ENCODE measurements around the gene DPH1. TPM values are rescaled to one million over a fixed set of nuclear protein-coding genes. Genes with fewer than 3 reads are reported as not detected.
A peak's percentile ranks its signal among the peaks of the same experiment; 100 is the strongest.
"Not testable (repeated sequence)": the region's sequence is repeated elsewhere in the genome, so short reads cannot be mapped to it uniquely, and the experiment has no call there.

Gene DPH1
- total RNA-seq, 2 donors from 2014 or later: 36.9 to 40.2 TPM

DNA sequence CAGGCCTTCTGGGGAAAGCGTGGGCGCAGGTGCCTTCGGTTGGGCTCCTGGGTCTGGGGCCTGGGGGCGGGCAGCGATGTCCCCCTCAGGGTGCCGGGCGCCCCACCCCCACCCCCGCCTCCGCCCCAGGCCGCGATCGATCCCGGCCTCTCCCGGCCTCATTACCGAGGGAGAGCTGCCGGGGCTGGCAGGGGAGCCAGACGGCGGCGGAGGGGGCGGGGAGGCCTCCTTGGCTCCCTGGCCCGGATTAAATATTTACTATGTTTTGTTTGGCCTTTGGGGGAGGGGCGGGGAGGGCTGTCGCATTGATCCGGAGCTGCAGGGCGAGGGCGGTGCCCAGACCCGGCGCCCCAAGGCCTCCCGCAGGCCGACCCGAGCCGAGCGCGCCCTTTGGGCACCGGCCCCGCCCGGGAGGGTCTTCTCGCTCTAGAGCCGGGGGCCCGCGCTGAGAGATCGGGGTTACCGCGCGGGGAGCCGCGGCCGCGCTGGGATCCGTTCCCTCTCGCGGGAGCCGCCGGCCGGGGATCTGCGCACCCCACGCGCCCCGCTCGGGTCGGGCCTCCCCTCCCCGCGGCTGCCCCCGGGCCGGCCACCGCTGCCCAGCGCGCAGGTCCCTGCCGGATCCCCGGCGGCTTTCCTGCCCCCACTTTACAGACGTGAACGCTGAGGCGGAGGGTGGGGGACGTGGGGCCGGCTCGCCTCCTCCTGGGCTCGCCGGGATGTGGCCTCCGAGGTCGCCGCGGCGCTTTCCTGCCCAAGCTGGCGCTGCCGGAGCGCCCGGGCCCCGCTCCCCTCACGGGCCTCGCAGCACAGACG lies 31.8 kb upstream of the DPH1 start:
- Mint-ChIP-seq H3K27ac (no peak overlapping the region), H3K36me3 (ENCODE audit: low read depth) (no peaks in the 10 kb centered on the region), H3K4me1 (no peaks in the 10 kb centered on the region), H3K4me3 (no peak overlapping the region), H3K27me3 (peaks cover 15% of the 10 kb centered on the region), H3K9me3 (no peaks in the 10 kb centered on the region)
- no peak for ATAC-seq (replicated peaks)

DNA sequence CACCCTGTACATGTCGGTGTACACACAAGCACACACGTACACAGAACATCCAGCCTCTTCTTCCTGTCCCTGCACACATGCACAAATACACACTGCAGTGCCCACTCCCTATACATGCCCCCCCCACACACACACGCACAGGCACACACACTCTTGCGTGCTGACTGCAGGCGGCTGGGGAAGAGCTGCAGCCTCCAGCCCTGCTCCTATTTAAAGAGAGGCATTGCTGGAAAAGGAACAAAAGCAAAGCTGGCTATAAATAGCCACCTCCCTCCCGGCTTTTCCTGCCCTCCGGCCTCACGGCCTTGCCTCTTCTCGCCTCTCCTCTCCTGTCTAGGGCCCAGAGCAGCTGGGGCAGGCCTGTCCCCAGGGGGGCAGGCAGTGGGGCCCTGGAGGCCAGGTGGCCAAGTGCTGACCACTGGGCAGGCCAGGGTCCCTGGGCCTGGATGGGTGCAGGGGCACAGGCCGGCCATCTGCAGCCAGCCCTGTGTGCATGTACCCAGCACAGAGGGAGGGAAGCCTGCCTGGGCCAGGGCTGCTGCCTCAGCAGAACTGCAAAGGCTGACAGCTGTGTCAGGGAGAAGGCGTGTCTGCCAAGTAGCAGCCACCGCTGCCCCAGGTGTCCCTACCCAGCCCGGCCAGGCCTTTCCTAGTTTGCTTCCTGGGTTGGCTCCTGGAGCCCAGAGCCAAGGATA lies 30.2 kb upstream of the DPH1 start:
- no peak for ATAC-seq (replicated peaks)
- Mint-ChIP-seq H3K4me3 (peak overlapping the region; percentile 51), H3K4me1 (no peaks in the 10 kb centered on the region), H3K36me3 (ENCODE audit: low read depth) (no peaks in the 10 kb centered on the region), H3K27ac (no peak overlapping the region), H3K27me3 (peaks cover 15% of the 10 kb centered on the region), H3K9me3 (no peaks in the 10 kb centered on the region)

DNA sequence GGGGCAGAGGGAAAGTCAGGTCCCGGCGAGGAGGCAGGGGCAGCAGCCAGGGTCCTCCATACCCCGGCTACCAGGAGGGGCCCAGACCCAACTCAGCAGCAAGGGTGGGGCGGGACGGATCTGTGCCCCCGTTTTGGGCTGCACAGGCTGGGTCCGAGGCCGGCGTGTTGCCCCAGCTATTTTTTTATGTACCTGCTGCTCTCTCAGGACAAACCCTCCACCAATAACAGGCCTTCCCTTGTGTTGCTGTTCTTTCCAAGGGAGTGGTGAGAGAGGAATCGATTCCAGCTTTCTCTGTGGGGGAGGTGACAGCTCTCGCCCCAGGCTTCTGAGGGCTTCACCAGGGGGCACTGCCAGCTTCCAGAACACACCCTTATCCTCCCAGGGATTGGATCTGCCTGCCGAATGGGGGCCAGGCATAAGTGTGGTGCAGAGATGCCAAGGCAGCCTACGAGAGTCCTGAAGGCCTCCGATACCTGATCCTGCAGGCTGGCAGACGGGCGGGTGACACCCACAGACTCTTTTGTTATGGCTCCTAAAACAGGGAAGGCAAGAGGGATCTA lies 27.1 kb upstream of the DPH1 start:
- Mint-ChIP-seq H3K36me3 (ENCODE audit: low read depth) (no peaks in the 10 kb centered on the region), H3K4me3 (no peak overlapping the region)

DNA sequence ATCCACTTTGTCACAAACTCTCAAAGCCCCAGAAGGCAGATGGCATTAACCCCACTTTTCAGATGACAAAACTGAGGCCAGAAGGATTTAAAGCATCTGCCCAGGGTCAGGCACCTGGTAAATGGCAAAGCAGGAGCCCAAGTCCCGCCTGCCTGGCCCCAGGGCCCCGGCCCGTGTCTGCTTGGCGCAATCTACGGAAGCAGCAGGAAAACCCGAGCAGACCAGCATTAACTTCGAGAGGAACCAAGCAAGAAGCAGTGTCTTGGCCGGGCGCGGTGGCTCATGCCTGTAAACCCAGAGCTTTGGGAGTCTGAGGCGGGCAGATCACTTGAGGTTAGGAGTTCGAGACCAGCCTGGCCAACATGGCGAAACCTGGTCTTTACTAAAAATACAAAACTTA lies 26.4 kb upstream of the DPH1 start:
- Mint-ChIP-seq H3K27me3 (peaks cover 9% of the 10 kb centered on the region), H3K36me3 (ENCODE audit: low read depth) (no peaks in the 10 kb centered on the region), H3K27ac (no peak overlapping the region), H3K9me3 (no peaks in the 10 kb centered on the region), H3K4me3 (no peak overlapping the region), H3K4me1 (no peaks in the 10 kb centered on the region)
- ATAC-seq (replicated peaks): no peak

More for the DNA sequence above, 27.1 kb upstream of the DPH1 start:
- Mint-ChIP-seq H3K9me3 (no peaks in the 10 kb centered on the region), H3K27me3 (peaks cover 9% of the 10 kb centered on the region), H3K4me1 (no peaks in the 10 kb centered on the region), H3K27ac (no peak overlapping the region)
- ATAC-seq (replicated peaks): no peak

DNA sequence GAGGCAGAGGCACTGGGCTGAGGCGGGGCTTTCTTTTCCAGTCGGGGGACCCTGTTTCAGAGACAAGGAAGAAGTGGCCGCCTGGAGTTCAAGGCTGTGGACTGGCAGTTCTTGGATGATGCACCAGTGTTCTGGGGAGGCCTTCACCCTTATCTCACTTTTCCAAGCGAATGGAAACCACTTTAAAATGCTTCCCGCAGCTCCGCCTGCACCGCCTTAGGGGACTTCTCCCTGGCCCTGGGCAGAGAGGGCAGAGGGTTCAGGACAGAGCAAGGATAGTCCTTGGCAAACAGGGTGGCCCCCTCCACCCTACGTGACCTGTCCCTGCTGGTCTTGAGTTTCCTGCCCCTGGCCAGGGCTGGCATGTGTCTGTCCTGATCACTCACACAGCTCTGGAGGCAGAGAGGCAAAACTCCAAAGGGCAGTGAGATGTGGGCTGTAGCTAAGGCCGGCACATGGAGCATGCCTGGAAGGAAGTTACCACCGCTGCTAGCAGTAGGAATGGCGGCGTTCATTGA lies 25.5 kb upstream of the DPH1 start:
- no peak for ATAC-seq (replicated peaks)
- no peak overlapping the region for H3K27ac Mint-ChIP-seq
- H3K4me1 Mint-ChIP-seq: no peaks in the 10 kb centered on the region
- no peaks in the 10 kb centered on the region for H3K9me3 Mint-ChIP-seq
- H3K27me3 Mint-ChIP-seq: peaks cover 2% of the 10 kb centered on the region
- H3K36me3 Mint-ChIP-seq (ENCODE audit: low read depth): no peaks in the 10 kb centered on the region
- H3K4me3 Mint-ChIP-seq: no peak overlapping the region

DNA sequence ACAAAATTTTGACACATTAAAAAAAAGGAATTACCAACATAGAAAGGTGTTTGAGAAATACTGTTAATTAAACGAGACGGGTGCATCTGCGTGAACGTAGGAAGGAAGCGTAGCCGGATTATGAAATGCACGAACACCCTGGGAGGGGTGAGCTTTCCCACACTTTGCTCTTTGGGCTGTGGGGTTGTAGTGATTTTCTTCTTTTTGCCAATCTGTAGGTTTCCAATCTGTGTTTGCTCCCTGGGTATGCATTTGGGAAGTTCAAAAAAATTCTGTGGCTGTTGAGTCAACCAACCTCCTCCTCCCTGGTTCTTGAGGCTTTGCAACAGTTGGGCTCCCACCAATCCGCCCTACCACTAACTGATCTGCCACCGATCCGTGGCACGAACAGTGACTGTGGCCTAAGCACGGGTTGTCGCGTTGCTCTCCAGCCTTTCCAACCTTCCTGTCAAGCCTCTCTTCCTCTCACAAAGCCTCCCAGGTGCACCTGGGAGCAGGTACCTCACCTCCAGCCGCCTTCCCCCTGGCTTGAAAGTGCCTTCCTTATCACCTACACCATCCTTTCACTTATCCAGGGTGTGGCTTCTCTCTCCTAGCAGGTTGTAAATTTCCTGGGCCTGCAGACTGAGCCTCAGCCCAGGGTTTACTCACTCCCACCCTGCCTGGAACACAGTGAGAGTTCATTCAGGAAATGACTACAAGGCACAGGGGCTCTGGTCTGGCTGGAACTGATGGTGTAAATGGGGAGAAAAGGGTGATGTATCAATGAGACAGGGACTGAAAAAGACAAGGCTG lies 21.4 kb upstream of the DPH1 start:
- Mint-ChIP-seq H3K4me1 (no peaks in the 10 kb centered on the region), H3K27ac (no peak overlapping the region), H3K9me3 (no peaks in the 10 kb centered on the region), H3K4me3 (no peak overlapping the region), H3K27me3 (no peaks in the 10 kb centered on the region), H3K36me3 (ENCODE audit: low read depth) (no peaks in the 10 kb centered on the region)
- no peak for ATAC-seq (replicated peaks)

DNA sequence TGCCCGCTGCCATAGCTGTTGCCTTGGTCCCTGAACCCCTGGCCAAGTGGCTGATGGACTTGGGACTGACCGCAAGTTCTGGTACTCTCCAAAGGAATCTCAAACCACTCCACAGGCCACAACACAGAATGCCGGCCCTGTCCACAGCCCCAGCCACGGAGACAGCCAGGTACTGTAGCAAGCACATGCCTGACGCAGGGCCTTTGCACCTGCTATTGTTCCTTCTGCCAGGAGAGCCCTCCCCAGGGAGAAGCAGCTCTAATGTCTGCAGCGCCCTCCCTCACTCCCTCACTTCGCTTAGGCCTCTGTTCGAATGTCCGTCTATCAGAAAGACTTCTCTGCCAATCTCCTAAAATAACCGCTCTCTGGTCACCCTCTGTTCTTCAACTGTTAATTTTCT lies 20.2 kb upstream of the DPH1 start:
- no peaks in the 10 kb centered on the region for H3K36me3 Mint-ChIP-seq (ENCODE audit: low read depth)

DNA sequence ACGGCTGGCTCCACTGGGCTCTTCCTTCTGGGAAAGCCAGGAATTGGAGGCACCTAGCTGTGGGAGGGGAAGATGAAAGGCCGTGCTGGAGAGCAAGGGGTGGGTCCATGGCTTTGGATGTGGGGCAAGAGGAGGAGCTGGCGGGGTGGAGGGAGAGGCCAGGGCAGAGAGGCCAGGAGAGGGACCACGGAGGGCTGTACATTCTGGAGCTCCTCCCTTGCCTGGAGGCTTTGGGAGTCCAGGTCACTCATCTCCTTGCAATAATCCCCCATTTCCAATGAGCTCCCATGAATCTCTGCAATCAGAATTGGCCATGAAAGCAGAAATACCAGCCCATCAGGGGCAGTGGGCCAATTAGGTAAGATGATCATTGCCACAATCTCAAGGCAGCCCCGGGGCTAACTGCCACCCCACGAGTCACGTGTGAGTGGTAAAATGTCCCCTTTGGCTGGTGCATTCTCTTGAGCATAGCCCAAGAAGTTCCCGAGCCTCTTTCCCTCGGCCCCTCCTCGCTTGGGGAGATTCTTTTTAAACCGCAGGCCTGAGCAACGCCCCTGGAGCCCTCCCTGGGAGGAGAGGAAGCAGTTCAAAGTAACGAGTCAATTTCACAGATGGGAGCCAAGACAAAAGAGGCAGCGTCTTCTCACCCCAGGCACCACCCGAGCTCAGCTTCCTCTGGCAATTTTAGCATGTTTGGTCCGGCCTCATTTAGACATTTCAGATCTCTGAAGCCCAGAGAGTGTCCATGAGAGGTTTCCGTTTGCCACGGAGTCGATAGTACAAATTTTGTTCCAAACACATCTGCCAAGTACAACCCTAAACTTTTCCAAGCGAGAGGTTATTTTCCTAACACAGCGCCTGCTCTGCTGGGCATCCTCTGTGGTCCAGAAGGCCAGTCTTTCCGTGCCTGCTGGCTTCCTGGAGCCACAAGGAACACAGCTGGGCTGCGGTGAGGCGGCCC lies 18.3 kb upstream of the DPH1 start:
- H3K9me3 Mint-ChIP-seq: no peaks in the 10 kb centered on the region
- no peak for ATAC-seq (replicated peaks)
- H3K27ac Mint-ChIP-seq: no peak overlapping the region
- H3K27me3 Mint-ChIP-seq: peaks cover 3% of the 10 kb centered on the region
- no peaks in the 10 kb centered on the region for H3K36me3 Mint-ChIP-seq (ENCODE audit: low read depth)
- H3K4me3 Mint-ChIP-seq: no peak overlapping the region
- no peaks in the 10 kb centered on the region for H3K4me1 Mint-ChIP-seq

More for the DNA sequence above, 20.2 kb upstream of the DPH1 start:
- H3K4me1 Mint-ChIP-seq: no peaks in the 10 kb centered on the region
- no peak for ATAC-seq (replicated peaks)
- peaks cover 3% of the 10 kb centered on the region for H3K27me3 Mint-ChIP-seq
- H3K4me3 Mint-ChIP-seq: no peak overlapping the region
- H3K27ac Mint-ChIP-seq: no peak overlapping the region
- H3K9me3 Mint-ChIP-seq: no peaks in the 10 kb centered on the region

DNA sequence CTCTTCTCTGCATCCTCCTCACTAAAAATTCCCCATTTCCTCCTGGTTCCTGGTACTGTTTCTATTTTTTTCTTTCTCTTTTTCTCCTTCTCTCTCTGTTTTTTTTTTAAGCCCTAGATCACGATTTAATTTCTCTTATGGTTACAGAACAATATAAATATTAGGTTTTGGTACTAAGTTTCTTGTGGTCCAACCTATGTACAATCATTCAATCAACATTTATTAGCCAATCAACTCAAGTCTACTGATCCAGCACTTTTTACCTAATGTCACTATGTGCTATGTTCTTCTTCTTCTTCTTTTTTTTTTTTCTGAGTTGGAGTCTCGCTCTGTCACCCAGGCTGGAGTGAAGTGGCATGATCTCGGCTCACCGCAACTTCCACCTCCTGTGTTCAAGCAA lies 17.5 kb upstream of the DPH1 start:
- Mint-ChIP-seq H3K36me3 (ENCODE audit: low read depth) (no peaks in the 10 kb centered on the region), H3K27me3 (peaks cover 3% of the 10 kb centered on the region), H3K4me1 (no peaks in the 10 kb centered on the region), H3K27ac (no peak overlapping the region), H3K4me3 (no peak overlapping the region), H3K9me3 (no peaks in the 10 kb centered on the region)
- no peak for ATAC-seq (replicated peaks)

DNA sequence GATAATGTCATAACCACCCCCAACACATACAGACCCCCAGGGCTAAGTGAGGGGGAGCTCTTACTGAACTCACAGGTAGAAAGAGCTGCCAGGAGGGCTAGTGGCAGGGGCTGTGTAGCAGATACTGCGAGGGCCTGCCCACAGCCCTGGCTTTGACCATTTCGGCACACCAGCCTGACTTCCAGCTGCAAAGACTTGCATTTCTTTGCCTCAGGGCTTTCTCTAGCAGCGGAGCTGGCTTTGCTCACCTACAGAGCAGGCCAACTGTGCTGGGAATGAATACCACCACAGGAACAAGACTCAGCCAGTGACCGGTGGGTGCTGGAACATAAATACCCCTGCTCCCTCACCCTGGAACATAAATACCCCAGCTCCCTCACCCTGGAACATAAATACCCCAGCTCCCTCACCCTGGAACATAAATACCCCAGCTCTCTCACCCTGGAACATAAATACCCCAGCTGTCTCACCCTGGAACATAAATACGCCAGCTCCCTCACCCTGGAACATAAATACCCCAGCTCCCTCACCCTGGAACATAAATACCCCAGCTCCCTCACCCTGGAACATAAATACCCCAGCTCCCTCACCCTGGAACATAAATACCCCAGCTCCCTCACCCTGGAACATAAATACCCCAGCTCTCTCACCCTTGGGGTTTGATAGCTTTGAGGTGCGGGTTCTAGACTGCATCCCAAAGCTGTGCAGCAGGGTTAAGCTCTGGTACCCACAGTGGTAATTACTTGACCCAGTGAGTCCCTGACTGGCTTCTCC lies 16.5 kb upstream of the DPH1 start:
- H3K27me3 Mint-ChIP-seq; H3K4me1 Mint-ChIP-seq; ATAC-seq (replicated peaks); H3K4me3 Mint-ChIP-seq; H3K36me3 Mint-ChIP-seq (ENCODE audit: low read depth); H3K27ac Mint-ChIP-seq; H3K9me3 Mint-ChIP-seq: not testable (repeated sequence)

DNA sequence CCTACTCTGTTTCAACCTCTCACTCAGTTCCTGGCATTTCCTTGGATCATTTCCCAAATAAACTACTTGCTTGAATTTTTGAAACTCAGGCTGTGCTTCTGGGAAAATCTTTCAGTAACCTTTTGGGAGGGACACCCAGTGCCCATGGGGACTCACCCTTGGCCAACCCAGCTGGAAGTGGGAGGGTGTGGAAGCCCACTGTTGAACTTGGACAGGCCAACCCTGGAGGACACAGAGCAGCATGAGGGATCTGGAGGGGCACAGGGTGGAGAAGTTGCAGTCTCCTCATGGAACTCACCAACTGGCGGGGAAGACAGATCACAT lies 16.0 kb upstream of the DPH1 start:
- Mint-ChIP-seq H3K4me3 (no peak overlapping the region), H3K27ac (no peak overlapping the region), H3K27me3 (peaks cover 3% of the 10 kb centered on the region), H3K36me3 (ENCODE audit: low read depth) (no peaks in the 10 kb centered on the region), H3K9me3 (no peaks in the 10 kb centered on the region), H3K4me1 (peaks cover 4% of the 10 kb centered on the region)
- ATAC-seq (replicated peaks): no peak

DNA sequence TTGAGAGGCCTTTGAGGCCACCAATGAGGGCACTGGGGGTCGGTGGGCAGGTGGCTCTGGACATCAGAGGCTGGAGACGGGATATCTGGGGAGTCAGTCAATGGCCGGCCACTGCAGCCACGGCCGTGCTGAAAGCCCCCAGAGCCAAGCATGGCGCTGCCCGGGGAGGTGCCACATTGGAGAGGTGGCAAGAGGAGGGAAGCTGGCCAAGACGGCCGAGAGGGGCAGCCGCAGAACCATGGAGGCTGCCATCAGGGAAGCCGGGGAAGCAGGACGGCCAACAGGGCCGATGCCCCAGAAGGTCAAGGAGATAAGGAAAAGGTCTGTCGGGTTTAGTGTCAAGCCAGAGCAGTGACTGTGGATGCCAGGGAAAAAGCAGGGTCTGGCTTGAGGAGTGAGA lies 14.6 kb upstream of the DPH1 start:
- no peak for ATAC-seq (replicated peaks)
- Mint-ChIP-seq H3K4me1 (peaks cover 4% of the 10 kb centered on the region), H3K4me3 (no peak overlapping the region), H3K36me3 (ENCODE audit: low read depth) (no peaks in the 10 kb centered on the region), H3K9me3 (no peaks in the 10 kb centered on the region), H3K27me3 (peaks cover 3% of the 10 kb centered on the region), H3K27ac (no peak overlapping the region)

DNA sequence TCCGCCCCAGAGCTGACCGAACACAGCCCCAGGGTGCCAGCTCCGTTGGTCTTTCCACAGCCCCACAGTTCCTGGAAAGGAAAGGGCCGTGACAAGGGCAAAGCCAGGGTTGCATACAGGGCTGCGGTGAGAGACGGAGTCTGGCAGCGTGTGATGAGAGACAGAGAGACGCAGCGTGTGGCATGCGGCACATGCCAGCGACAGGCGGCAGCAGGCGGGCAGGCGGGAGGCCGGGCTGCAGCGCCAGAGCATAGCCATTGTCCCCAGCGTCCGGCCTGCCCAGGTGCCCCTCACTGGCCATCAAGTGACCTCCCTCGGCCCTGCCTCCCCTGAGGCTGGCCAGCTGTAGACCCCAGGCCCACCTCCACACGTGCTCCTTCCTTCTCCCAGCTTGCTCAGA lies 13.5 kb upstream of the DPH1 start:
- Mint-ChIP-seq H3K27ac (no peak overlapping the region), H3K4me1 (peaks cover 4% of the 10 kb centered on the region), H3K27me3 (peaks cover 3% of the 10 kb centered on the region), H3K36me3 (ENCODE audit: low read depth) (no peaks in the 10 kb centered on the region), H3K4me3 (no peak overlapping the region), H3K9me3 (no peaks in the 10 kb centered on the region)
- no peak for ATAC-seq (replicated peaks)
